RWPE1 (cell line): Measurements from ENCODE around the gene FADS2.

Experiments used
- CTCF ChIA-PET: fragments of 350-600 bp; sonication (Branson Sonifier 250); formaldehyde crosslinking; extraction: SDS; loops from one replicate; lab custom pipeline; 2021; lab: Yijun Ruan, JAX
- POLR2A ChIA-PET: fragments of 400-600 bp; formaldehyde crosslinking; extraction: SDS; loops from one replicate; lab custom pipeline; 2020; ENCODE audit warnings: antibody characterized with exemption; ENCODE audit not compliant: low non-redundant PET; lab: Yijun Ruan, JAX
- DNase-seq: peaks from one replicate; pipeline ENCODE4 v3.0.0; 2012; ENCODE audit warnings: low spot score
- H3K27ac ChIP-seq: fragments of 450-650 bp; 2 replicates; pipeline ENCODE4 v1.5.1; 2017
- TF ChIP-seq, protein P1 (sequence below): fragments of 450-650 bp; conservative IDR thresholded peaks from 2 replicates; pipeline ENCODE4 v1.5.1; 2017; ENCODE audit warnings: low read depth, mild to moderate bottlenecking

Gene FADS2

DNA sequence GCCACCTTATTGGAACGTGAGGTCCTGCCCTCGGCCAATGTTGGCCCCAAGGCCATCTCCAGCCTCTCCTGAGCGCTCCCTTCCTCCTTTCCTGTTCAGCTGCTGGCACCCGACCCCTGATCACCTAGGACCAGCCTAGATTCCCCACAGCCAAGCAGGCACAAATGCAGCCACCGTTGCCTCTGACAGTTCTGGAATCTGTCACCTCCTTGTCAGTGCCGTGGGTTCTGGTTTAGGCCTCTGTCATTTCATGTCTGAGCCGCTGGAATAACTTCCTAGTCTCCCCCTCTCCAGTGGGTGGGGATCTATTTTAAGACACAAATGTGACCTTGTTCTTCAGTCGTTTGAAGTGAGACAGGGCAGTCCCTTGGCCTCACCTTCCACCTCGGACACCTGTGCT lies 33.5 kb downstream of the FADS2 start:
- ChIA-PET CTCF (no interaction called here), POLR2A (no interaction called here)
- TF ChIP-seq, protein P1, sequence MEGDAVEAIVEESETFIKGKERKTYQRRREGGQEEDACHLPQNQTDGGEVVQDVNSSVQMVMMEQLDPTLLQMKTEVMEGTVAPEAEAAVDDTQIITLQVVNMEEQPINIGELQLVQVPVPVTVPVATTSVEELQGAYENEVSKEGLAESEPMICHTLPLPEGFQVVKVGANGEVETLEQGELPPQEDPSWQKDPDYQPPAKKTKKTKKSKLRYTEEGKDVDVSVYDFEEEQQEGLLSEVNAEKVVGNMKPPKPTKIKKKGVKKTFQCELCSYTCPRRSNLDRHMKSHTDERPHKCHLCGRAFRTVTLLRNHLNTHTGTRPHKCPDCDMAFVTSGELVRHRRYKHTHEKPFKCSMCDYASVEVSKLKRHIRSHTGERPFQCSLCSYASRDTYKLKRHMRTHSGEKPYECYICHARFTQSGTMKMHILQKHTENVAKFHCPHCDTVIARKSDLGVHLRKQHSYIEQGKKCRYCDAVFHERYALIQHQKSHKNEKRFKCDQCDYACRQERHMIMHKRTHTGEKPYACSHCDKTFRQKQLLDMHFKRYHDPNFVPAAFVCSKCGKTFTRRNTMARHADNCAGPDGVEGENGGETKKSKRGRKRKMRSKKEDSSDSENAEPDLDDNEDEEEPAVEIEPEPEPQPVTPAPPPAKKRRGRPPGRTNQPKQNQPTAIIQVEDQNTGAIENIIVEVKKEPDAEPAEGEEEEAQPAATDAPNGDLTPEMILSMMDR, result no peak
- H3K27ac ChIP-seq, result peak overlapping the region; percentile 73
- DNase-seq, result no peak

GRCh38 chr11:61862714-61863547 lies 34.8 kb downstream of the FADS2 start:
- no peak for DNase-seq
- ChIA-PET CTCF (interaction anchor here (0.7 to 1.3 kb wide), 2 partner anchors 34 to 36 kb away, joined by 3 to 5 read pairs; no protein-coding TSS in a partner anchor), POLR2A (no interaction called here)
- TF ChIP-seq, protein P1, result no peak
- peak overlapping the region; percentile 73 for H3K27ac ChIP-seq

GRCh38 chr11:61863548-61864081 lies 35.5 kb downstream of the FADS2 start:
- POLR2A ChIA-PET, result no interaction called here
- peak overlapping the region; percentile 73 for H3K27ac ChIP-seq

DNA sequence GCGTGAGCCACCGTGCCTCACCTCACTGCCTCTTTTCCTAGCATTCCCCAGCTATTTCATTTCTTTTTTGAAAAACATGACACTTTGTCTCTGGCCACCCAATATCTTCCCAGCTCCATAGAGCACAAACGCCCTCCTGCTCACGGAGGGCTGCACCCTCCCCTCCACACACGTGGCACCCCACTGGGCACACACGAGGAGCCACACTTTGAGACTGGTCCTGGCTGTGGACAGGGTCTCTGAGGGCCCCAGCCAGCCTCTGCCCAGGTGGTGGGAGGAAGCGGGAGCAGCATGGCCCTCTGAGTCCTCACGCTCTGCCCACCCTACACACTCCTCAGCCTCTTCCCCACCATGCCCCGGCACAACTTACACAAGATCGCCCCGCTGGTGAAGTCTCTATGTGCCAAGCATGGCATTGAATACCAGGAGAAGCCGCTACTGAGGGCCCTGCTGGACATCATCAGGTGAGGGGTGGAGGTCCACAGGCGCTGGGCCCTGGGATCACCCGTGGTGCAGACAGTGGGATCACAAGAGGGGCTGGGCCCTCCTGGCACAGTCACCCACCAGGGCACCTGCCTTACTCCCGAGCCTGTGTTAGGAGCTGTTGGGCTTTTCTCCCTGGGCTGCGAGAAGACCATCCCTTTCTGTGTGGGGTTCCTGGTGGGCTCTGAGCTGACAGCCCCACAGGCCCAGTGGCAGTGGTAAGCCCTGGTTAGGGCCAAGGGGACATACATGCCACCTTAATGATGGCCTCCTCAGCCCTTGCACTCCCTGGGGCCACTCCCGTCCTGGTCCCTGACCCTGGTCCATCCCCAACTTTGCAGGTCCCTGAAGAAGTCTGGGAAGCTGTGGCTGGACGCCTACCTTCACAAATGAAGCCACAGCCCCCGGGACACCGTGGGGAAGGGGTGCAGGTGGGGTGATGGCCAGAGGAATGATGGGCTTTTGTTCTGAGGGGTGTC lies 37.0 kb downstream of the FADS2 start:
- no peak for DNase-seq
- peak overlapping the region; percentile 73 for H3K27ac ChIP-seq
- POLR2A ChIA-PET, result no interaction called here
- CTCF ChIA-PET, result interaction anchor here (0.7 kb wide), 1 partner anchor 108 kb away, joined by 3 read pairs; no protein-coding TSS in a partner anchor
- TF ChIP-seq, protein P1, result no peak

More at GRCh38 chr11:61863548-61864081, 35.5 kb downstream of the FADS2 start:
- no peak for DNase-seq
- CTCF ChIA-PET, result interaction anchor here (0.6 to 1.3 kb wide), 3 partner anchors 14 to 289 kb away, joined by 3 to 5 read pairs (median 3); no protein-coding TSS in a partner anchor
- TF ChIP-seq, protein P1, result no peak

DNA sequence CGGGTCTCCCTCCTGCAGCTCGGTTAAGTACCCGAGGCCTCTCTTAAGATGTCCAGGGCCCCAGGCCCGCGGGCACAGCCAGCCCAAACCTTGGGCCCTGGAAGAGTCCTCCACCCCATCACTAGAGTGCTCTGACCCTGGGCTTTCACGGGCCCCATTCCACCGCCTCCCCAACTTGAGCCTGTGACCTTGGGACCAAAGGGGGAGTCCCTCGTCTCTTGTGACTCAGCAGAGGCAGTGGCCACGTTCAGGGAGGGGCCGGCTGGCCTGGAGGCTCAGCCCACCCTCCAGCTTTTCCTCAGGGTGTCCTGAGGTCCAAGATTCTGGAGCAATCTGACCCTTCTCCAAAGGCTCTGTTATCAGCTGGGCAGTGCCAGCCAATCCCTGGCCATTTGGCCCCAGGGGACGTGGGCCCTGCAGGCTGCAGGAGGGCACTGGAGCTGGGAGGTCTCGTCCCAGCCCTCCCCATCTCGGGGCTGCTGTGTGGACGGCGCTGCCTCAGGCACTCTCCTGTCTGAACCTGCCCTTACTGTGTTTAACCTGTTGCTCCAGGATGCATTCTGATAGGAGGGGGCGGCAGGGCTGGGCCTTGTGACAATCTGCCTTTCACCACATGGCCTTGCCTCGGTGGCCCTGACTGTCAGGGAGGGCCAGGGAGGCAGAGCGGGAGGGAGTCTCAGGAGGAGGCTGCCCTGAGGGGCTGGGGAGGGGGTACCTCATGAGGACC lies 38.3 kb downstream of the FADS2 start:
- peak overlapping the region; percentile 73 for H3K27ac ChIP-seq
- TF ChIP-seq, protein P1, result no peak
- no peak for DNase-seq
- POLR2A ChIA-PET, result no interaction called here
- CTCF ChIA-PET, result interaction anchor here (0.7 to 1.5 kb wide), 4 partner anchors 32 to 216 kb away, joined by 3 to 8 read pairs (median 6); no protein-coding TSS in a partner anchor
